Mucosa of descending colon (tissue), 3 donors: ENCODE data around the gene DEFB118. TPM values are rescaled to one million over a fixed set of nuclear protein-coding genes. Genes with fewer than 3 reads are reported as not detected.

Source experiments
- ATAC-seq: fragments of 200-7000 bp; cut with Tn5 transposase; one replicate; pipeline ENCODE4 v1.9.1; 2020; ENCODE audit warnings: mild to moderate bottlenecking, moderate library complexity
- DNase-seq, 3 donors: peaks; one replicate each; pipeline ENCODE4 v3.0.0-alpha.2; 2020
- H3K36me3 ChIP-seq: fragments of 200-600 bp; one replicate; pipeline ENCODE4 v1.8.0; 2021; ENCODE audit warnings: low read depth, mild to moderate bottlenecking
- H3K4me1 ChIP-seq: fragments of 200-600 bp; one replicate; pipeline ENCODE4 v1.8.0; 2021; ENCODE audit warnings: low read depth, mild to moderate bottlenecking
- H3K4me3 ChIP-seq: fragments of 200-600 bp; one replicate; pipeline ENCODE4 v1.8.0; 2021; ENCODE audit warnings: mild to moderate bottlenecking
- H3K9me3 ChIP-seq: fragments of 200-600 bp; one replicate; pipeline ENCODE4 v1.8.0; 2021; ENCODE audit warnings: mild to moderate bottlenecking
- CTCF ChIP-seq: fragments of 200-600 bp; IDR thresholded peaks from one replicate; pipeline ENCODE4 v1.8.0; 2022; ENCODE audit warnings: antibody characterized with exemption, mild to moderate bottlenecking
- intact Hi-C, 2 donors: fragments of 100-400 bp; cut with DNase I in 1 of 2; cut with micrococcal nuclease in 1 of 2; formaldehyde crosslinking; loops; one replicate each; pipeline versions ENCODE4 v1.11.0 to v1.11.1; 2022; cut with DNase I, micrococcal nuclease
- total RNA-seq, 3 donors: library from RNA; stranded (reverse); fragmentation: NEBNext Ultra II Directional in 2 of 3; extraction: Animal tissue kit (Norgen Biotek cat#: 25700) in 2 of 3; gene quantifications; one replicate each; pipeline versions ENCODE4 v1.2.1 to v1.2.4, GENCODE V29; 2021 to 2023
- donor health status: DM: no; HTN: no; CAD: no; lungs with moderate emphysema.
- donor health status: DM: no; HTN: no; CAD: no.
- donor health status: DM: no; HTN: yes; CAD: no.

Gene DEFB118
- total RNA-seq, 3 donors from 2014 or later: not detected

- Histone ChIP-seq H3K4me3 (no peak overlapping the region), H3K36me3 (no peaks in the 10 kb centered on the region), H3K9me3 (peaks cover 21% of the 10 kb centered on the region), H3K4me1 (no peaks in the 10 kb centered on the region)
- no peak for DNase-seq
- intact Hi-C loops: no loop called here
- ATAC-seq: no peak
- no peak for TF ChIP-seq CTCF
Observed at GRCh38 chr20:31374346-31374745, 5.9 kb downstream of the DEFB118 start.

- intact Hi-C loops: no loop called here
- H3K9me3 ChIP-seq: peaks cover 3% of the 10 kb centered on the region
- TF ChIP-seq CTCF: no peak
- ATAC-seq (no peak), DNase-seq (no peak)
- H3K4me3 ChIP-seq: no peak within 1 kb of the TSS
- no peaks in the 10 kb centered on the region for H3K36me3 ChIP-seq
- no peaks in the 10 kb centered on the region for H3K4me1 ChIP-seq
Observed at GRCh38 chr20:31390490-31390889, 22.1 kb downstream of the DEFB118 start, which contains the start of gene DEFB119. Gene DEFB119 (minus strand): TSS chr20:31390590. CDS start chr20:31390483, 107 bp downstream.

- ATAC-seq (no peak), DNase-seq (no peak)
- intact Hi-C loops: no loop called here
- H3K36me3 ChIP-seq: no peaks in the 10 kb centered on the region
- H3K9me3 ChIP-seq: no peaks in the 10 kb centered on the region
- TF ChIP-seq CTCF: no peak
- no peak overlapping the region for H3K4me3 ChIP-seq
- no peaks in the 10 kb centered on the region for H3K4me1 ChIP-seq
Observed at GRCh38 chr20:31392836-31393235, 24.4 kb downstream of the DEFB118 start.

GRCh38 chr20:31394900-31395299 is 26.5 kb downstream of the DEFB118 start:
- intact Hi-C loops: no loop called here
- no peaks in the 10 kb centered on the region for H3K36me3 ChIP-seq
- peaks cover 4% of the 10 kb centered on the region for H3K9me3 ChIP-seq
- TF ChIP-seq CTCF: no peak
- H3K4me1 ChIP-seq: no peaks in the 10 kb centered on the region
- DNase-seq (no peak), ATAC-seq (no peak)
- no peak overlapping the region for H3K4me3 ChIP-seq

GRCh38 chr20:31403886-31404285 is 35.5 kb downstream of the DEFB118 start:
- H3K4me3 ChIP-seq: no peak overlapping the region
- ATAC-seq (no peak), DNase-seq (no peak)
- no peak for TF ChIP-seq CTCF
- no peaks in the 10 kb centered on the region for H3K4me1 ChIP-seq
- intact Hi-C loops: no loop called here
- no peaks in the 10 kb centered on the region for H3K36me3 ChIP-seq
- peaks cover 3% of the 10 kb centered on the region for H3K9me3 ChIP-seq

- H3K4me3 ChIP-seq: no peak within 1 kb of the TSS
- no peaks in the 10 kb centered on the region for H3K36me3 ChIP-seq
- no peak for ATAC-seq
- peaks cover 6% of the 10 kb centered on the region for H3K9me3 ChIP-seq
- DNase-seq: no peak
- TF ChIP-seq CTCF: no peak
- no peaks in the 10 kb centered on the region for H3K4me1 ChIP-seq
- intact Hi-C loops: no loop called here
Observed at GRCh38 chr20:31406115-31406514, 37.7 kb downstream of the DEFB118 start, which contains the start of gene DEFB121. Gene DEFB121 (minus strand): TSS chr20:31406215. CDS start chr20:31406152, 63 bp downstream.
